SK-N-MC (cell line): ENCODE data around the gene GRK4.

Experiments used
- DNase-seq: peaks from one replicate; pipeline ENCODE4 v3.0.0-alpha.2; 2011; ENCODE audit warnings: low read depth, low spot score
- H3K27ac ChIP-seq: fragments of 200-600 bp; sonication (generic); 2 replicates; pipeline ENCODE4 v1.5.1; 2016; ENCODE audit warnings: mixed run types
- H3K36me3 ChIP-seq: fragments of 200-600 bp; sonication (generic); 2 replicates; pipeline ENCODE4 v1.6.1; 2017; ENCODE audit warnings: antibody characterized with exemption, low read length, mixed read lengths; ENCODE audit not compliant: insufficient read depth
- H3K4me3 ChIP-seq: fragments of 200-600 bp; sonication (generic); 2 replicates; pipeline ENCODE4 v1.5.1; 2016
- H3K9ac ChIP-seq: fragments of 200-600 bp; sonication (generic); 2 replicates; pipeline ENCODE4 v1.8.0; 2017; ENCODE audit warnings: mixed run types, mixed read lengths; ENCODE audit not compliant: insufficient read length
- H3K9me3 ChIP-seq: fragments of 200-600 bp; sonication (generic); 2 replicates; pipeline ENCODE4 v1.6.1; 2017; ENCODE audit warnings: low read depth, mild to moderate bottlenecking, antibody characterized with exemption, low read length, moderate library complexity, mixed read lengths
- EZH2 ChIP-seq: fragments of 200-600 bp; sonication (generic); IDR thresholded peaks from one replicate; pipeline ENCODE4 v1.6.1; 2017; ENCODE audit warnings: antibody characterized with exemption
- FOXP2 ChIP-seq: optimal IDR thresholded peaks from 2 replicates; pipeline ENCODE3; 2011; ENCODE audit warnings: mild to moderate bottlenecking, moderate library complexity; ENCODE audit not compliant: insufficient read depth; ENCODE audit errors: extremely low read length, control extremely low read depth
- POLR2AphosphoS5 ChIP-seq: IDR thresholded peaks from 2 replicates; pipeline ENCODE4 v1.6.1; 2012; ENCODE audit warnings: mild to moderate bottlenecking, low read depth, low read length, borderline replicate concordance

GRK4 gene

GRCh38 chr4:3011456-3012220, 48.3 kb downstream of the GRK4 start:
- no peak overlapping the region for H3K9ac ChIP-seq
- TF ChIP-seq EZH2 (no peak), POLR2AphosphoS5 (no peak), FOXP2 (no peak)
- no peak overlapping the region for H3K27ac ChIP-seq

GRCh38 chr4:3013323-3013722, 50.0 kb downstream of the GRK4 start:
- H3K9me3 ChIP-seq, result no peaks in the 10 kb centered on the region
- no peak overlapping the region for H3K27ac ChIP-seq
- no peak for DNase-seq
- no peak overlapping the region for H3K9ac ChIP-seq
- H3K36me3 ChIP-seq, result no peaks in the 10 kb centered on the region
- H3K4me3 ChIP-seq, result no peak overlapping the region
- TF ChIP-seq POLR2AphosphoS5 (no peak), EZH2 (no peak), FOXP2 (no peak)

More at GRCh38 chr4:3011456-3012220, 48.3 kb downstream of the GRK4 start:
- Histone ChIP-seq H3K9me3 (no peaks in the 10 kb centered on the region), H3K4me3 (no peak overlapping the region), H3K36me3 (no peaks in the 10 kb centered on the region)
- no peak for DNase-seq

GRCh38 chr4:3013839-3014350, 50.5 kb downstream of the GRK4 start:
- TF ChIP-seq EZH2 (no peak), POLR2AphosphoS5 (no peak), FOXP2 (no peak)
- H3K36me3 ChIP-seq, result no peaks in the 10 kb centered on the region
- no peak for DNase-seq
- no peak overlapping the region for H3K9ac ChIP-seq
- no peak overlapping the region for H3K27ac ChIP-seq
- no peak overlapping the region for H3K4me3 ChIP-seq
- H3K9me3 ChIP-seq, result no peaks in the 10 kb centered on the region

- Histone ChIP-seq H3K9me3 (no peaks in the 10 kb centered on the region), H3K4me3 (no peak overlapping the region), H3K27ac (no peak overlapping the region), H3K9ac (no peak overlapping the region), H3K36me3 (no peaks in the 10 kb centered on the region)
- no peak for DNase-seq
- TF ChIP-seq FOXP2 (no peak), POLR2AphosphoS5 (no peak), EZH2 (no peak)
Measured at GRCh38 chr4:3016961-3017360, 53.6 kb downstream of the GRK4 start.

GRCh38 chr4:3017504-3017903, 54.1 kb downstream of the GRK4 start:
- DNase-seq, result no peak
- Histone ChIP-seq H3K36me3 (no peaks in the 10 kb centered on the region), H3K9ac (no peak overlapping the region), H3K9me3 (no peaks in the 10 kb centered on the region), H3K27ac (no peak overlapping the region), H3K4me3 (no peak overlapping the region)
- no peak for TF ChIP-seq EZH2
- TF ChIP-seq FOXP2, result no peak
- no peak for TF ChIP-seq POLR2AphosphoS5

- DNase-seq, result no peak
- H3K9ac ChIP-seq, result no peak overlapping the region
- H3K4me3 ChIP-seq, result no peak overlapping the region
- H3K36me3 ChIP-seq, result no peaks in the 10 kb centered on the region
- no peaks in the 10 kb centered on the region for H3K9me3 ChIP-seq
- no peak for TF ChIP-seq EZH2
- TF ChIP-seq FOXP2, result no peak
- no peak overlapping the region for H3K27ac ChIP-seq
Measured at GRCh38 chr4:3019145-3019846, 55.9 kb downstream of the GRK4 start.

- no peak overlapping the region for H3K9ac ChIP-seq
- TF ChIP-seq POLR2AphosphoS5, result no peak
- TF ChIP-seq FOXP2, result no peak
- no peak for TF ChIP-seq EZH2
- DNase-seq, result no peak
- no peaks in the 10 kb centered on the region for H3K9me3 ChIP-seq
- no peak overlapping the region for H3K27ac ChIP-seq
- H3K36me3 ChIP-seq, result no peaks in the 10 kb centered on the region
- H3K4me3 ChIP-seq, result no peak overlapping the region
Measured at GRCh38 chr4:3021127-3021526, 57.8 kb downstream of the GRK4 start.

- no peak for DNase-seq
- H3K9ac ChIP-seq, result no peak overlapping the region
- H3K27ac ChIP-seq, result no peak overlapping the region
- H3K4me3 ChIP-seq, result no peak overlapping the region
- TF ChIP-seq EZH2 (no peak), FOXP2 (no peak), POLR2AphosphoS5 (no peak)
- H3K9me3 ChIP-seq, result no peaks in the 10 kb centered on the region
- H3K36me3 ChIP-seq, result no peaks in the 10 kb centered on the region
Measured at GRCh38 chr4:3021627-3022026, 58.3 kb downstream of the GRK4 start.

GRCh38 chr4:3022112-3022511, 58.7 kb downstream of the GRK4 start:
- Histone ChIP-seq H3K4me3 (no peak overlapping the region), H3K9me3 (no peaks in the 10 kb centered on the region), H3K9ac (no peak overlapping the region), H3K27ac (no peak overlapping the region), H3K36me3 (no peaks in the 10 kb centered on the region)
- TF ChIP-seq FOXP2 (no peak), EZH2 (no peak), POLR2AphosphoS5 (no peak)
- no peak for DNase-seq
